LNCaP clone FGC (cell line): ENCODE measurements around the gene ALDH16A1.

ENCODE experiments used
- DNase-seq: peaks from one replicate; pipeline ENCODE4 v3.0.0-alpha.2; 2011; ENCODE audit warnings: low read depth
- H3K4me3 ChIP-seq: 2 replicates; pipeline ENCODE4 v1.5.1; 2011; ENCODE audit warnings: mild to moderate bottlenecking, low read depth, low read length, control low read depth
- TF ChIP-seq, protein P1 (sequence below): IDR thresholded peaks from 2 replicates; pipeline ENCODE4 v1.5.1; 2012; ENCODE audit warnings: mild to moderate bottlenecking; ENCODE audit not compliant: control insufficient read depth, insufficient read depth; ENCODE audit errors: extremely low read depth

Gene ALDH16A1

DNA sequence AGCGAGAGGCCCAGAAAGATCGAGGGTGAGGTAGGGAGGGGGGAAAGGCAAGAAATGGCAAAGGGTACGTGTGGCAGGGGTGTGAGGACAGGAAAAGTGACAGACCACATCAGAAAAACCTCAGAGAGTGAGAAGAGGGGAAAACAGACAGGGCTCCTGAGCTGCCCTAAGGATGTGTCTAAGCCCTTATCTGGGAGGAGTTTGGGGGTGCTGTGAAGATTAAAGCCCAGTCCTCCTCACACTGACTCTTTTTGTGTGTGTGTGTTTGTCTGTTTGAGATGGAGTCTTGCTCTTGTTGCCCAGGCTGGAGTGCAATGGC lies 29.1 kb upstream of the ALDH16A1 start:
- H3K4me3 ChIP-seq = no peak overlapping the region
- no peak for DNase-seq
- TF ChIP-seq, protein P1, sequence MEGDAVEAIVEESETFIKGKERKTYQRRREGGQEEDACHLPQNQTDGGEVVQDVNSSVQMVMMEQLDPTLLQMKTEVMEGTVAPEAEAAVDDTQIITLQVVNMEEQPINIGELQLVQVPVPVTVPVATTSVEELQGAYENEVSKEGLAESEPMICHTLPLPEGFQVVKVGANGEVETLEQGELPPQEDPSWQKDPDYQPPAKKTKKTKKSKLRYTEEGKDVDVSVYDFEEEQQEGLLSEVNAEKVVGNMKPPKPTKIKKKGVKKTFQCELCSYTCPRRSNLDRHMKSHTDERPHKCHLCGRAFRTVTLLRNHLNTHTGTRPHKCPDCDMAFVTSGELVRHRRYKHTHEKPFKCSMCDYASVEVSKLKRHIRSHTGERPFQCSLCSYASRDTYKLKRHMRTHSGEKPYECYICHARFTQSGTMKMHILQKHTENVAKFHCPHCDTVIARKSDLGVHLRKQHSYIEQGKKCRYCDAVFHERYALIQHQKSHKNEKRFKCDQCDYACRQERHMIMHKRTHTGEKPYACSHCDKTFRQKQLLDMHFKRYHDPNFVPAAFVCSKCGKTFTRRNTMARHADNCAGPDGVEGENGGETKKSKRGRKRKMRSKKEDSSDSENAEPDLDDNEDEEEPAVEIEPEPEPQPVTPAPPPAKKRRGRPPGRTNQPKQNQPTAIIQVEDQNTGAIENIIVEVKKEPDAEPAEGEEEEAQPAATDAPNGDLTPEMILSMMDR = no peak

DNA sequence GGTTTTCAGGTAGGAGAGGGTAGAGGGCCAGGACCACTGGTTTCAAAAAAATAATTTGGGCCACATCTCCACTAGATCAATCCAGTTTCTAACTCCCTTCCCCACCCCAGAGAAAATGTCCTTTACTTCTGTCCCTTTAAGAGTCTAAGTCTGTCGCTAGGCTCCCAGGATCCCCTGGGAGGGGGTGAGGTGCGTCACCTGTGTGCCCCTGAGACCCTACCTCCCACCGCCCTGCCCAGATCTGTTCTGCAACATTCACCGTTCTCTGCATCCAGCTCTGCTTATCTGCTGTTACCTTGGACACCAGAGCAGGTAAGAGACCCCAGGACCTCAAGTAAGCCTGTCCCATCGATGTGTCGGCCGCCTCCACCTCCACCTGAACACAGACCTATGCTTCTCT lies 27.8 kb upstream of the ALDH16A1 start, which contains the start of gene GFY:
Gene GFY (plus strand): TSS at position 211 of the 400 bp plus-strand sequence. CDS start 1,043 bp downstream, outside the sequence.
- no peak for DNase-seq
- TF ChIP-seq, protein P1 = no peak
- no peak within 1 kb of the TSS for H3K4me3 ChIP-seq

DNA sequence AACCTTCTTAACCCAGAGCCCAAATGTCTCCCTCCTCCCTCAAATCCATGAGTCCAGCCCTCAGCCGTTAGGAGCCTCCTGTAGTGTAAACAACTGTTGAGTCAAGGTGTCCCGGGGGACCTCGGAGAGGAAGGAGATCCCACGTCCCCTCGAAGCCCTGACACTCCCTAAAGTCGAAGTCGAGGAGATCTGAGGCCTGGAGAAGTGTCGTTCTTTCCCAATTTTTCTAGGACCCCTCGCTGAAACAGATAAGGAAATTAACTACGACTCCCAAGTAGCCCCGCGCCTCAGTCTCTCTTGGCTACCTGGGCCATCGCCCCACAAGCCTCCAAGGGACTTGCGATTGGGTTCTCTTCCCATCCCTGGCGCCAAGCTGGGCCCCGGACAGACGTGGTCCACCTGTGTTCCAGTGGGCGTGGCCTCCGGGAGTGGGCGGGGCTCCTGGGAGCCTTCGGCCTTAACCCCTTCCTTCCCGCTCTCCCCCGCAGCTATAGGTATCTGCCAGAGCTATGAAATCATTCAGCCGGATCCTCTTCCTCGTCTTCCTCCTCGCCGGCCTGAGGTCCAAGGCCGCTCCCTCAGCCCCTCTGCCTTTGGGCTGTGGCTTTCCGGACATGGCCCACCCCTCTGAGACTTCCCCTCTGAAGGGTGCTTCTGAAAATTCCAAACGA lies 27.0 kb upstream of the ALDH16A1 start:
- TF ChIP-seq, protein P1 = no peak
- no peak overlapping the region for H3K4me3 ChIP-seq
- DNase-seq = no peak

DNA sequence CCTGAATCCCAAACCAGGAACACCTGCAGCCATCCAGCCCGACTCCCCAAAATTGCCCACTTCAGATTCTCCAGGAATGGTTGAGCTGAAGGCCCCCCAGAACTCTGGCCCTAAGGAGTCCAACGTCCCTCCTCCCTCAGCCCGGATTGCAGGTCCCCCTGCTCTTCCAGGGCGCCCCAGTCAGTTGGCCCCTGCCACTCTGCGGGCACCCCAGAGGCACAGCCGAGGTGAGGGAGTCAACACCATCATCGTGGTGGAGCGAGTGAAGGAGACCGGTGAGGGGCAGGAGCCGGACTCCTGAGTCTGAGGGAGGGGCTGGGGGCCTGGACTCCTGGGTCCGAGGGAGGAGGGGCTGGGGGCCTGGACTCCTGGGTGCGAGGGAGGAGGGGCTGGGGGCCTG lies 25.7 kb upstream of the ALDH16A1 start:
- TF ChIP-seq, protein P1 = no peak
- H3K4me3 ChIP-seq = no peak overlapping the region
- no peak for DNase-seq

DNA sequence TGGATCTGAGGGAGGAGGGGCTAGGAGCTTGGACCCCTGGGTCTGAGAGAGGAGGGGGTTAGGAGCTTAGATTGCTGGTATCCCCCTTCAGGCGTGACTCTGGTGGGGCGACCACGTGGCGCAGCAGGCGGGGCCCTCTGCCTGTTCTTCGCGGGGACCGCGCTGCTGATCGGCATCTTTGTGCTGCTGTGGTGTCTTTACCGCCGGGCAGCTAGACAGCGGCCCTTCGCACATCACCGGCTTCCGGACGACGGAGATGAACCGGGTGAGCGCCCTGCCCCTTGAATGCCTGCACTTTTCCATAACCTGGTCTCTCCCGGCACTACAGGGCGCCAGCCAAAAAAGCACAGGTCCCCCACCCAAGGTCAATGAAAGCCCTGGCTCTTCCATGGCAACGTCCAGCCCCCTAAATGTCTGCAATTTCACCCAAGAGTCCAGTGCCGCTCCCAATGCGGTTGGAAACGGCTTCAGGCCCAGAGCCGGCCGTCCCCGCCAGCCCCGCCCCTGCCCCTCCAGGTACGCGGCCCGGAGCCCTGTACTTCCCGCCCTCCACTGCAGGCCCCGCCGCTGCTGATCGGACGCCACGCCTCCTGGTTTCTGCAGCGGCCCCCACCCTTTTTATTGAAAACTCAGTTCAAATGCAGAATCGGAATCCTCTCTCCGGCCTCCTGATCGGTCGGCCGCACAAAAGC lies 25.0 kb upstream of the ALDH16A1 start:
- no peak for DNase-seq
- TF ChIP-seq, protein P1 = no peak
- H3K4me3 ChIP-seq = no peak overlapping the region

DNA sequence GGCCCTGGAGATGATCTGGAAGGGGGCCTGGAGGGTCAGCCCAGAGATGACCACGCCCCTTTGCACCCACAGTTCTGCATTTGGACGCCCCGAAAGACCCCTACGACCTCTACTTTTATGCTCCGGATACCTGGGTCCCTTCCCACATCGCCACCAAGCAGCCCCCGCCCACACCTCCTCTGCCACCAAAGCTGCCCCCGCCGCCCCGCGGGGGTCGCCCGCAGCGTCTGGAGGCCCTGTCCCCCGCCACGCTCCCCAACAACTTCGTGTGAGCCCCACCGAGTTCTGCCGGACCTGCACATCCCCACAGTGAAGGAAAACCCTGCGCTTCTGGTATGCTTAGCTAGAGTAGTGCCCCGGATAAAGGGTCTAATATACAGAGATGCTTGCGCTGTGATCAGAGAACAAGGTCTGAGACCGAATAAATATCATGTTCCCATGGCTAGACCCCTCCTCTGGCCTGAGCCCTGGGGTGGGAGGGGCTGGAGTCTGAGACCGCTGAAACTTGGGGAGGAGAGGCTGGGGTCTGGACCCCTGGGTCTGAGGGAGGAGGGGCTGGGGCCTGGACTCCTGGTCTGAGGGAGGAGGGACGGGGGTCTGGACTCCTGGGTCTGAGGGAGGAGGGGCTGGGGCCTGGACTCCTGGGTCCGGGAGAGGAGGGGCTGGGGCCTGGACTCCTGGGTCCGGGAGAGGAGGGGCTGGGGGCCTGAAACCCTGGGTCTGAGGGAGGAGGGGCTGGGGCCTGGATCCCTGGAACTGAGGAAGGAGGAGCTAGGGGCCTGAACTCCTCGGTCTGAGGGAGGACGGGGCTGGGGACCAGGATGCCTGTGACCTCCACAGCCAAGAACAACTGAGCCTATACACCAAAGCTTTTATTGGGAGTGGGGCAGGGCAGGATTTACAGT lies 24.2 kb upstream of the ALDH16A1 start:
- TF ChIP-seq, protein P1 = no peak
- H3K4me3 ChIP-seq = no peak overlapping the region
- DNase-seq = no peak
